ENCODE results near the gene TBC1D16.

GRCh38 chr17:79953335-79953734, 82.3 kb downstream of the TBC1D16 start:
- no peak for TF ChIP-seq TEAD1 (CRISPR knock-in tag; IDR thresholded peaks at IDR 0.05)
- TF ChIP-seq NR2C2 (CRISPR knock-in tag; IDR thresholded peaks at IDR 0.05): no peak
- TF ChIP-seq CTCF (IDR thresholded peaks at IDR 0.05): no peak
- no peak for TF ChIP-seq MAX (CRISPR knock-in tag; IDR thresholded peaks at IDR 0.05)
- TF ChIP-seq JUN (CRISPR knock-in tag; IDR thresholded peaks at IDR 0.05): no peak
- TF ChIP-seq E2F5 (CRISPR knock-in tag; IDR thresholded peaks at IDR 0.05): no peak
- no peak for TF ChIP-seq CREB1 (CRISPR knock-in tag; IDR thresholded peaks at IDR 0.05)
- no peak for TF ChIP-seq ZSCAN18 (CRISPR knock-in tag; IDR thresholded peaks at IDR 0.05)
- TF ChIP-seq NR3C1 (CRISPR knock-in tag; conservative IDR thresholded peaks at IDR 0.05; ENCODE audit: low read depth): no peak
- no peak for TF ChIP-seq IRF2 (CRISPR knock-in tag; IDR thresholded peaks at IDR 0.05; ENCODE audit: borderline replicate concordance, low read depth)
- no peak for TF ChIP-seq FOXK1 (CRISPR knock-in tag; IDR thresholded peaks at IDR 0.05)
